DMS153 (cell line): ENCODE measurements around the gene DTNB.
"Not testable (repeated sequence)": the region's sequence is repeated elsewhere in the genome, so short reads cannot be mapped to it uniquely, and the experiment has no call there.

Experiments
- DNase-seq: peaks from one replicate; lab custom pipeline; 2025; lab: John Stamatoyannopoulos, UW

Gene DTNB

GRCh38 chr2:25418944-25419677 lies 254.3 kb downstream of the DTNB start:
- DNase-seq = no peak

GRCh38 chr2:25417715-25418369 lies 255.5 kb downstream of the DTNB start:
- no peak for DNase-seq

GRCh38 chr2:25416674-25417073 lies 256.7 kb downstream of the DTNB start:
- no peak for DNase-seq

GRCh38 chr2:25414781-25415180 lies 258.6 kb downstream of the DTNB start:
- DNase-seq = no peak

GRCh38 chr2:25413409-25413808 lies 260.0 kb downstream of the DTNB start:
- not testable (repeated sequence) for DNase-seq

GRCh38 chr2:25411753-25412152 lies 261.6 kb downstream of the DTNB start:
- DNase-seq = no peak

GRCh38 chr2:25411281-25411680 lies 262.1 kb downstream of the DTNB start:
- DNase-seq = no peak

GRCh38 chr2:25410370-25410769 lies 263.0 kb downstream of the DTNB start:
- no peak for DNase-seq

GRCh38 chr2:25409468-25409867 lies 263.9 kb downstream of the DTNB start:
- DNase-seq = no peak

- no peak for DNase-seq
These were observed 264.3 kb downstream of the DTNB start for GRCh38 chr2:25409044-25409443.

- no peak for DNase-seq
These were observed 267.6 kb downstream of the DTNB start for GRCh38 chr2:25405611-25406295.

GRCh38 chr2:25403120-25403760 lies 270.1 kb downstream of the DTNB start:
- not testable (repeated sequence) for DNase-seq

GRCh38 chr2:25402477-25402876 lies 270.9 kb downstream of the DTNB start:
- DNase-seq = no peak

- DNase-seq = peak; percentile 65
These were observed 271.9 kb downstream of the DTNB start for GRCh38 chr2:25401307-25402026.

GRCh38 chr2:25400576-25401216 lies 272.7 kb downstream of the DTNB start:
- DNase-seq = no peak

- no peak for DNase-seq
These were observed 273.2 kb downstream of the DTNB start for GRCh38 chr2:25400169-25400568.

GRCh38 chr2:25398534-25398933 lies 274.8 kb downstream of the DTNB start:
- no peak for DNase-seq

- DNase-seq = no peak
These were observed 275.6 kb downstream of the DTNB start for GRCh38 chr2:25397777-25398176.

- DNase-seq = no peak
These were observed 284.2 kb downstream of the DTNB start for GRCh38 chr2:25389161-25389560.

GRCh38 chr2:25388491-25388890 lies 284.9 kb downstream of the DTNB start:
- DNase-seq = no peak

- DNase-seq = no peak
These were observed 285.4 kb downstream of the DTNB start for GRCh38 chr2:25387876-25388449.
